GM12878 (cell line): ENCODE measurements around the gene PCDHGA1. TPM values are rescaled to one million over a fixed set of nuclear protein-coding genes. Genes with fewer than 3 reads are reported as not detected.

ENCODE experiments used
- ATAC-seq: fragments of 200-7000 bp; cut with Tn5 transposase; 3 replicates; pipeline ENCODE4 v1.9.1; 2020; ENCODE audit warnings: mild to moderate bottlenecking, moderate library complexity
- BruUV-seq: library from RNA; stranded (reverse); fragments of 400-500 nt; replicated peaks from 2 replicates; lab custom pipeline; 2021; lab: Mats Ljungman, UMichigan
- CTCF ChIA-PET: fragments of 300-600 bp; sonication (Branson Sonifier 250); formaldehyde crosslinking; extraction: SDS; loops from one replicate; lab custom pipeline; 2021; ENCODE audit warnings: inconsistent platforms; lab: Yijun Ruan, JAX
- POLR2A ChIA-PET: fragments of 350-600 bp; formaldehyde crosslinking; extraction: SDS; loops from one replicate; lab custom pipeline; 2021; ENCODE audit warnings: inconsistent platforms; lab: Charles Lee
- RAD21 ChIA-PET: fragments of 300-600 bp; sonication (Branson Sonifier 250); formaldehyde crosslinking; loops from one replicate; lab custom pipeline; 2023; ENCODE audit warnings: antibody characterized with exemption; ENCODE audit not compliant: unreplicated experiment; lab: Charles Lee
- SMC1A ChIA-PET: fragments of 300-600 bp; sonication (Branson Sonifier 250); formaldehyde crosslinking; loops from one replicate; lab custom pipeline; 2023; ENCODE audit not compliant: unreplicated experiment, uncharacterized antibody; lab: Charles Lee
- DNase-seq: peaks from one replicate; pipeline ENCODE4 v3.0.0-alpha.2; 2011; ENCODE audit warnings: low read depth, low spot score
- FAIRE-seq: peaks from 3 replicates; lab custom pipeline; 2011; peaks lifted over from hg19 to GRCh38; lab: Jason Lieb, UNC
- H2AFZ ChIP-seq: 2 replicates; pipeline ENCODE4 v1.6.0; 2011; ENCODE audit warnings: low read depth, low read length, control low read depth; ENCODE audit not compliant: control insufficient read depth
- H3K27ac ChIP-seq: 2 replicates; pipeline ENCODE4 v1.5.1; 2011; ENCODE audit warnings: control low read depth; ENCODE audit not compliant: control insufficient read depth, insufficient read depth
- H3K27me3 ChIP-seq, 2 experiments: replicated peaks in 1 of 2; 2 replicates each; pipeline versions ENCODE4 v1.6.0 to v1.6.1; 2011; ENCODE audit warnings: low read length in 1 of 2; ENCODE audit not compliant: control insufficient read depth in 2 of 2, insufficient read depth in 2 of 2
- H3K36me3 ChIP-seq, 2 experiments: 2 replicates each; pipeline ENCODE4 v1.5.1; 2011; ENCODE audit warnings: low read length in 1 of 2; ENCODE audit not compliant: control insufficient read depth in 2 of 2, insufficient read depth in 2 of 2
- H3K4me1 ChIP-seq: 2 replicates; pipeline ENCODE4 v1.6.1; 2011; ENCODE audit warnings: mild to moderate bottlenecking, low read length, moderate library complexity, mixed read lengths; ENCODE audit not compliant: control insufficient read depth, insufficient read depth
- H3K4me2 ChIP-seq: 2 replicates; pipeline ENCODE4 v1.6.0; 2011; ENCODE audit warnings: control low read depth; ENCODE audit not compliant: control insufficient read depth, insufficient read depth
- H3K4me3 ChIP-seq: fragments of 200-600 bp; sonication (generic); 2 replicates; pipeline ENCODE4 v1.5.1; 2016
- H3K79me2 ChIP-seq: 2 replicates; pipeline ENCODE4 v1.6.0; 2011; ENCODE audit warnings: low read length; ENCODE audit not compliant: control insufficient read depth, insufficient read depth
- H3K9ac ChIP-seq: 2 replicates; pipeline ENCODE4 v1.8.0; 2011; ENCODE audit warnings: low read length, control low read depth, mixed read lengths; ENCODE audit not compliant: control insufficient read depth, insufficient read depth
- H3K9me3 ChIP-seq: replicated peaks from 3 replicates; pipeline ENCODE4 v1.5.1; 2011; ENCODE audit warnings: mild to moderate bottlenecking, low read length; ENCODE audit not compliant: control insufficient read depth, insufficient read depth
- H4K20me1 ChIP-seq: 2 replicates; pipeline ENCODE4 v1.6.0; 2011; ENCODE audit not compliant: control insufficient read depth, insufficient read depth
- ATF2 ChIP-seq: IDR thresholded peaks from 2 replicates; pipeline ENCODE4 v1.6.1; 2012; ENCODE audit warnings: low read length, inconsistent platforms
- CBFB ChIP-seq: IDR thresholded peaks from 2 replicates; pipeline ENCODE4 v1.6.1; 2016; ENCODE audit warnings: antibody characterized with exemption, low read depth
- IKZF2 ChIP-seq, 2 experiments: fragments of 450-650 bp; IDR thresholded peaks; 2 replicates each; pipeline ENCODE4 v1.6.1; 2017; ENCODE audit warnings: mild to moderate bottlenecking in 2 of 2, moderate library complexity in 2 of 2
- JUNB ChIP-seq: IDR thresholded peaks from 2 replicates; pipeline ENCODE4 v1.6.1; 2016; ENCODE audit warnings: antibody characterized with exemption, mild to moderate bottlenecking
- KLF5 ChIP-seq: fragments of 450-650 bp; IDR thresholded peaks from 2 replicates; pipeline ENCODE4 v1.6.1; 2014; ENCODE audit warnings: mild to moderate bottlenecking; ENCODE audit not compliant: partially characterized antibody
- MTA3 ChIP-seq: IDR thresholded peaks from 2 replicates; pipeline ENCODE4 v1.6.1; 2012; ENCODE audit warnings: low read length, inconsistent platforms, borderline replicate concordance
- NRF1 ChIP-seq: conservative IDR thresholded peaks from 2 replicates; pipeline ENCODE4 v1.6.1; 2011; ENCODE audit warnings: mild to moderate bottlenecking, low read depth, low read length, improper control_type of control experiment
- SREBF1 ChIP-seq: IDR thresholded peaks from 2 replicates; pipeline ENCODE4 v1.6.1; 2012; ENCODE audit warnings: mild to moderate bottlenecking, low read length
- SUPT20H ChIP-seq: IDR thresholded peaks from 2 replicates; pipeline ENCODE4 v1.6.1; 2011; ENCODE audit warnings: low read depth, mild to moderate bottlenecking, low read length, moderate library complexity, borderline replicate concordance; ENCODE audit not compliant: control insufficient read depth
- YBX1 ChIP-seq: fragments of 450-650 bp; IDR thresholded peaks from 2 replicates; pipeline ENCODE4 v1.6.1; 2016; ENCODE audit warnings: antibody characterized with exemption
- WGBS: methylation state at CpG from one replicate; pipeline ENCODE4 v1.1.6; 2016; ENCODE audit warnings: low lambda C conversion rate; ENCODE audit not compliant: insufficient replicate concordance, insufficient coverage; ENCODE audit errors: missing lambda C conversion rate; 5-methylcytosine and 5-hydroxymethylcytosine counted together
- in situ Hi-C: fragments of 300-500 bp; cut with MboI; formaldehyde crosslinking; loops from 9 replicates; pipeline ENCODE4 v1.14.3; 2018; ENCODE audit warnings: mixed read lengths
- intact Hi-C: fragments of 100-400 bp; cut with micrococcal nuclease; formaldehyde crosslinking; loops from one replicate; pipeline ENCODE4 v1.14.2; 2022; ENCODE audit not compliant: unreplicated experiment
- polyA plus RNA-seq, 11 experiments: library from polyadenylated mRNA; depleted of rRNA in 4 of 11; unstranded in 6 of 11; stranded (reverse) in 5 of 11; fragments of >200 nt; fragmentation: Nextera tagmentation in 4 of 11; fragmentation: Illumina TruSeq in 1 of 11; extraction: Ambion mirVana in 4 of 11; extraction: Trizol in 1 of 11; gene quantifications; 1 replicate in 1 of 11; 2 replicates in 10 of 11; pipeline versions ENCODE4 v1.2.1 to v1.2.3, GENCODE V29; 2011 to 2016; ENCODE audit warnings: inconsistent platforms in 2 of 11, missing spikeins in 2 of 11, low read depth in 1 of 11
- total RNA-seq, 4 experiments: library from RNA; depleted of rRNA in 3 of 4; stranded (reverse); fragments of >200 nt in 3 of 4; fragmentation: Illumina TruSeq in 1 of 4; extraction: Trizol in 1 of 4; gene quantifications; 2 replicates each; pipeline versions ENCODE4 v1.2.1 to v1.2.3, GENCODE V29; 2013 to 2021
- TF ChIP-seq, protein P1 (sequence below): fragments of 450-650 bp; formaldehyde crosslinking; IDR thresholded peaks from 2 replicates; pipeline ENCODE4 v1.4.0; 2020; ENCODE audit warnings: mild to moderate bottlenecking, moderate library complexity
- TF ChIP-seq, protein P2 (sequence below): IDR thresholded peaks from 2 replicates; pipeline ENCODE4 v1.6.1; 2011; ENCODE audit warnings: low read depth, mild to moderate bottlenecking, low read length, moderate library complexity, borderline replicate concordance; ENCODE audit errors: extremely low read depth
- TF ChIP-seq, protein P3 (sequence below): fragments of 450-650 bp; IDR thresholded peaks from 2 replicates; pipeline ENCODE4 v1.6.1; 2017; ENCODE audit warnings: mild to moderate bottlenecking, moderate library complexity

Gene PCDHGA1
- total and polyA plus RNA-seq, 10 of the 15 experiments (the other 5 are each of a cell fraction or from before 2014, with no cell fraction given) = 0.02 to 0.51 (median 0.19) TPM; not detected in 3

- Histone ChIP-seq H3K79me2 (peaks cover under 1% of the 10 kb centered on the region), H2AFZ (no peak overlapping the region), H3K36me3 (peaks cover 13 to 33% of the 10 kb centered on the region in 2 experiments), H4K20me1 (no peaks in the 10 kb centered on the region), H3K27me3 (no peaks in the 10 kb centered on the region), H3K27ac (no peak overlapping the region), H3K9ac (no peak overlapping the region), H3K4me3 (no peak overlapping the region), H3K4me2 (no peak overlapping the region), H3K9me3 (no peaks in the 10 kb centered on the region), H3K4me1 (peaks cover 43% of the 10 kb centered on the region)
- DNase-seq (no peak), ATAC-seq (no peak), FAIRE-seq (no peak)
- ChIA-PET SMC1A (interaction anchor here (1.0 to 10.8 kb wide), 6 partner anchors 10 to 103 kb away, joined by 3 to 176 read pairs (median 14); partner anchors contain the start of genes PCDHGA10, PCDHGA12 and PCDHGC3), CTCF (interaction anchor here (1.1 to 11.9 kb wide), 16 partner anchors 10 to 196 kb away, joined by 3 to 213 read pairs (median 30); partner anchors contain the start of genes PCDHGA10, PCDHGA11, PCDHGA12 and PCDHGB7), POLR2A (interaction anchor here (0.7 to 1.3 kb wide), 2 partner anchors 9 to 36 kb away, joined by 3 to 4 read pairs; no protein-coding TSS in a partner anchor), RAD21 (interaction anchor here (0.8 to 11.6 kb wide), 5 partner anchors 7 to 146 kb away, joined by 3 to 109 read pairs (median 4); partner anchors contain the start of genes PCDHGA11, PCDHGB3 and PCDHGC3)
- no TSS peak for BruUV-seq
- WGBS = 81% methylated on average over 4 of the region's 4 CpGs
- in situ Hi-C loops (no loop called here), intact Hi-C loops (no loop called here)
- TF ChIP-seq SREBF1 (no peak), MTA3 (no peak), YBX1 (no peak), IKZF2 (IDR thresholded peaks at IDR 0.05) (no peak), ATF2 (no peak), JUNB (no peak), KLF5 (no peak), NRF1 (no peak), SUPT20H (no peak), CBFB (no peak)
- TF ChIP-seq, protein P1, sequence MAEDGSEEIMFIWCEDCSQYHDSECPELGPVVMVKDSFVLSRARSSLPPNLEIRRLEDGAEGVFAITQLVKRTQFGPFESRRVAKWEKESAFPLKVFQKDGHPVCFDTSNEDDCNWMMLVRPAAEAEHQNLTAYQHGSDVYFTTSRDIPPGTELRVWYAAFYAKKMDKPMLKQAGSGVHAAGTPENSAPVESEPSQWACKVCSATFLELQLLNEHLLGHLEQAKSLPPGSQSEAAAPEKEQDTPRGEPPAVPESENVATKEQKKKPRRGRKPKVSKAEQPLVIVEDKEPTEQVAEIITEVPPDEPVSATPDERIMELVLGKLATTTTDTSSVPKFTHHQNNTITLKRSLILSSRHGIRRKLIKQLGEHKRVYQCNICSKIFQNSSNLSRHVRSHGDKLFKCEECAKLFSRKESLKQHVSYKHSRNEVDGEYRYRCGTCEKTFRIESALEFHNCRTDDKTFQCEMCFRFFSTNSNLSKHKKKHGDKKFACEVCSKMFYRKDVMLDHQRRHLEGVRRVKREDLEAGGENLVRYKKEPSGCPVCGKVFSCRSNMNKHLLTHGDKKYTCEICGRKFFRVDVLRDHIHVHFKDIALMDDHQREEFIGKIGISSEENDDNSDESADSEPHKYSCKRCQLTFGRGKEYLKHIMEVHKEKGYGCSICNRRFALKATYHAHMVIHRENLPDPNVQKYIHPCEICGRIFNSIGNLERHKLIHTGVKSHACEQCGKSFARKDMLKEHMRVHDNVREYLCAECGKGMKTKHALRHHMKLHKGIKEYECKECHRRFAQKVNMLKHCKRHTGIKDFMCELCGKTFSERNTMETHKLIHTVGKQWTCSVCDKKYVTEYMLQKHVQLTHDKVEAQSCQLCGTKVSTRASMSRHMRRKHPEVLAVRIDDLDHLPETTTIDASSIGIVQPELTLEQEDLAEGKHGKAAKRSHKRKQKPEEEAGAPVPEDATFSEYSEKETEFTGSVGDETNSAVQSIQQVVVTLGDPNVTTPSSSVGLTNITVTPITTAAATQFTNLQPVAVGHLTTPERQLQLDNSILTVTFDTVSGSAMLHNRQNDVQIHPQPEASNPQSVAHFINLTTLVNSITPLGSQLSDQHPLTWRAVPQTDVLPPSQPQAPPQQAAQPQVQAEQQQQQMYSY (CRISPR knock-in tag) = no peak
- TF ChIP-seq, protein P2, sequence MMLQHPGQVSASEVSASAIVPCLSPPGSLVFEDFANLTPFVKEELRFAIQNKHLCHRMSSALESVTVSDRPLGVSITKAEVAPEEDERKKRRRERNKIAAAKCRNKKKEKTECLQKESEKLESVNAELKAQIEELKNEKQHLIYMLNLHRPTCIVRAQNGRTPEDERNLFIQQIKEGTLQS = no peak
- TF ChIP-seq, protein P3, sequence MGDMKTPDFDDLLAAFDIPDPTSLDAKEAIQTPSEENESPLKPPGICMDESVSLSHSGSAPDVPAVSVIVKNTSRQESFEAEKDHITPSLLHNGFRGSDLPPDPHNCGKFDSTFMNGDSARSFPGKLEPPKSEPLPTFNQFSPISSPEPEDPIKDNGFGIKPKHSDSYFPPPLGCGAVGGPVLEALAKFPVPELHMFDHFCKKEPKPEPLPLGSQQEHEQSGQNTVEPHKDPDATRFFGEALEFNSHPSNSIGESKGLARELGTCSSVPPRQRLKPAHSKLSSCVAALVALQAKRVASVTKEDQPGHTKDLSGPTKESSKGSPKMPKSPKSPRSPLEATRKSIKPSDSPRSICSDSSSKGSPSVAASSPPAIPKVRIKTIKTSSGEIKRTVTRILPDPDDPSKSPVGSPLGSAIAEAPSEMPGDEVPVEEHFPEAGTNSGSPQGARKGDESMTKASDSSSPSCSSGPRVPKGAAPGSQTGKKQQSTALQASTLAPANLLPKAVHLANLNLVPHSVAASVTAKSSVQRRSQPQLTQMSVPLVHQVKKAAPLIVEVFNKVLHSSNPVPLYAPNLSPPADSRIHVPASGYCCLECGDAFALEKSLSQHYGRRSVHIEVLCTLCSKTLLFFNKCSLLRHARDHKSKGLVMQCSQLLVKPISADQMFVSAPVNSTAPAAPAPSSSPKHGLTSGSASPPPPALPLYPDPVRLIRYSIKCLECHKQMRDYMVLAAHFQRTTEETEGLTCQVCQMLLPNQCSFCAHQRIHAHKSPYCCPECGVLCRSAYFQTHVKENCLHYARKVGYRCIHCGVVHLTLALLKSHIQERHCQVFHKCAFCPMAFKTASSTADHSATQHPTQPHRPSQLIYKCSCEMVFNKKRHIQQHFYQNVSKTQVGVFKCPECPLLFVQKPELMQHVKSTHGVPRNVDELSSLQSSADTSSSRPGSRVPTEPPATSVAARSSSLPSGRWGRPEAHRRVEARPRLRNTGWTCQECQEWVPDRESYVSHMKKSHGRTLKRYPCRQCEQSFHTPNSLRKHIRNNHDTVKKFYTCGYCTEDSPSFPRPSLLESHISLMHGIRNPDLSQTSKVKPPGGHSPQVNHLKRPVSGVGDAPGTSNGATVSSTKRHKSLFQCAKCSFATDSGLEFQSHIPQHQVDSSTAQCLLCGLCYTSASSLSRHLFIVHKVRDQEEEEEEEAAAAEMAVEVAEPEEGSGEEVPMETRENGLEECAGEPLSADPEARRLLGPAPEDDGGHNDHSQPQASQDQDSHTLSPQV = no peak
These were observed 185.8 kb downstream of the PCDHGA1 start for GRCh38 chr5:141515946-141516671.
